Dendritic cell treated with granulocyte-macrophage colony-stimulating factor and Interleukin-4, amounts not matched to agents 40 ng/mL and 50 ng/mL, for 4 days (primary cell): ENCODE measurements around the gene FAM219B.
"Not testable (repeated sequence)": the region's sequence is repeated elsewhere in the genome, so short reads cannot be mapped to it uniquely, and the experiment has no call there.

ENCODE experiments used
- H3K27ac Mint-ChIP-seq: one replicate; pipeline ENCODE4 v1.8.0; 2022; ENCODE audit warnings: mild to moderate bottlenecking, mixed read lengths
- H3K27me3 Mint-ChIP-seq: one replicate; pipeline ENCODE4 v1.8.0; 2022; ENCODE audit warnings: mild to moderate bottlenecking, mixed read lengths
- H3K36me3 Mint-ChIP-seq: one replicate; pipeline ENCODE4 v1.8.0; 2022; ENCODE audit warnings: low read depth, mixed read lengths
- H3K4me1 Mint-ChIP-seq: one replicate; pipeline ENCODE4 v1.8.0; 2022; ENCODE audit warnings: low read depth, mixed read lengths
- H3K4me3 Mint-ChIP-seq: one replicate; pipeline ENCODE4 v1.8.0; 2022; ENCODE audit warnings: mild to moderate bottlenecking, moderate library complexity, mixed read lengths
- H3K9me3 Mint-ChIP-seq: one replicate; pipeline ENCODE4 v1.8.0; 2022; ENCODE audit warnings: mixed read lengths
- intact Hi-C: fragments of 100-400 bp; cut with micrococcal nuclease; formaldehyde crosslinking; loops from one replicate; pipeline ENCODE4 v1.15.0; 2022

FAM219B gene

DNA sequence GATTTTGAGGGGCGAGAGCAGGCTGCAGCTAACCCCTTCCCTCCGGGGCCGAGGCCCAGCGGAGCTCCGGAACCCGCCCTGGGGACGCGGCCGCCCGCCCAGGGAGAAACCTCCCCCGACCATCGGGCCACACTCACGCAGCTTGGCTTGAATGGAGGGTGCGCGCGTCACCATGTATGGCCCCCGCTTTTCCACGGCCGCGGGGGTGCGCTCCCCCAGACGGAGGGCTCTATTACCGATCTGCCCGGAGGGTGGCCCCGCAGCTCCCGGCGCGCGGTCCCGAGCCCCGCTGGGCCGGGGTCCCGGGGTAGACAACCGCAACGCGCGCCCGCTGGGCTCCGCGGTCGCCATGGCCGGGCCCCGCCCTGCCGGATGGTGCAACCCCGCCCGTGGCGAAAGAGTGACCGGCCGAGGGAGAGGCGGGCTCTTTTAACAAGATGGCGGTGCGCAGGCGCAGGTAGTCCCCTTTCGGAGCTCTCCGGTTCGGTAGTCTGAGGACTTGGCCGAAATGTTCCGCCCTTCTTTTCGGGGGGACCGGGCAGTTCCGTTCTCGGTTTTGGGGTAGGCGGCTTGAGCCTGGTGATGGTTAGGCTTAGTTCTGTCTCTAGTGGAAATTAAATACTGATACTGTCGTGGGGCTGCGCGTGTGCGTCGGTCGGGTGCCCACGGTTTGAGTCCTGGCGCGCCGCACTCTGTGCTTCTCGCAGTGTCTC, at the start of gene FAM219B:
Gene FAM219B, minus strand, starts transcription at position 402 of the 713 bp plus-strand sequence. Its CDS starts 51 bp downstream, at position 351.
- peaks cover 56% of the 10 kb centered on the region for H3K36me3 Mint-ChIP-seq
- H3K27me3 Mint-ChIP-seq = no peaks in the 10 kb centered on the region
- H3K4me1 Mint-ChIP-seq = peaks cover 49% of the 10 kb centered on the region
- peak within 1 kb of the TSS; percentile 87 for H3K27ac Mint-ChIP-seq
- intact Hi-C loops = loop anchor here (1.0 kb wide), 1 partner anchor 63 kb away; the partner anchor contains the start of gene ULK3
- peak within 1 kb of the TSS; percentile 91 for H3K4me3 Mint-ChIP-seq
- H3K9me3 Mint-ChIP-seq = no peaks in the 10 kb centered on the region

DNA sequence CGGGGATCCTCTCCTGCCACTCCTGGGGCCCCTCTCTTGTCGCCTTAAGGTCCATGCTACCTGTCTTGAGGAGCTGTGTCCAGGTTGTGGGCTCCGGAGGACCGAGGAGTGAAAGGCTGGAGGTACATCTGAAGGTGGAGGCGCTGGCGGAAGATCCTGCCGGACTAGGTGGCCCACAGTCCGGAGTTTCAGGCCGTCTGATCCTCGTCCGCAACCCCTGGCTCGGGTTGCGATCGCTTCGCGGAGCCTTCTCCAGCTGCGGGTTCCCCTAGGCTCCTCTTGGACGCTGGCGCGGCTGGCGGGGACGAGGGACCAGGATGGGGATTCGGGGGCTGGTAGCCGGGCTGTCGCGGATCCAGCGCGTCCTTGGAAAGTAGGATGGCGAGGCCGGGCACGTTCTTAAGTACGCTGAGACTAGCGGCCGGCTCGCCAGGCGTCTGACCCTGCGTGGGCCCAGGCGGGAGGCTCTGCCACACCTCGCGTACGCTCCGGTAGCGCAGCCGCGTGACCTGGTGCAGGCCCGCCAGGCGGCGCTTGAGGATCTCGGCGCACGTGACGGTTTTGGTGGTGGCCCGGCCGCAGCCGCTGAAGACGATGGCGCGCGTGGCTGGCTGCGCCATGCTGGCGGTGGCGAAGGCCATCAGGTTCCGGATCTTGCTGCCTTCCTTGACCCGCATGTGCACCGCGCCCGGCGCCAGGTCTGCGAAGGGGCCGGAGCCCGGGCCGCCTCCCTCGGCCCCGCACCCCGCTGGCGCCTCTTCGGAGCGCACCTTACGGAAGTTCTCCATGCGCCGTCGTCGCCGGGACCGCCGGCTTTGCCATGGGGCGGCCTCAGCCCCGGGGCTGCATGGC, 49.4 kb upstream of the FAM219B start:
- peaks cover 49% of the 10 kb centered on the region for H3K4me1 Mint-ChIP-seq
- H3K9me3 Mint-ChIP-seq = no peaks in the 10 kb centered on the region
- H3K36me3 Mint-ChIP-seq = no peaks in the 10 kb centered on the region
- H3K27me3 Mint-ChIP-seq = peaks cover 55% of the 10 kb centered on the region
- intact Hi-C loops = loop anchor here (2.0 to 10.0 kb wide), 2 partner anchors 69 to 249 kb away; partner anchors contain the start of gene PPCDC
- peak overlapping the region; percentile 74 for H3K4me3 Mint-ChIP-seq
- peak overlapping the region; percentile 71 for H3K27ac Mint-ChIP-seq

- Mint-ChIP-seq H3K4me3 (peak overlapping the region; percentile 74), H3K36me3 (no peaks in the 10 kb centered on the region), H3K27me3 (peaks cover 45% of the 10 kb centered on the region), H3K9me3 (no peaks in the 10 kb centered on the region), H3K4me1 (peaks cover 54% of the 10 kb centered on the region), H3K27ac (peak overlapping the region; percentile 71)
- intact Hi-C loops = loop anchor here (10.0 kb wide), 1 partner anchor 70 kb away; the partner anchor contains the start of gene PPCDC
Observed at GRCh38 chr15:74955017-74955416, 48.4 kb upstream of the FAM219B start.

DNA sequence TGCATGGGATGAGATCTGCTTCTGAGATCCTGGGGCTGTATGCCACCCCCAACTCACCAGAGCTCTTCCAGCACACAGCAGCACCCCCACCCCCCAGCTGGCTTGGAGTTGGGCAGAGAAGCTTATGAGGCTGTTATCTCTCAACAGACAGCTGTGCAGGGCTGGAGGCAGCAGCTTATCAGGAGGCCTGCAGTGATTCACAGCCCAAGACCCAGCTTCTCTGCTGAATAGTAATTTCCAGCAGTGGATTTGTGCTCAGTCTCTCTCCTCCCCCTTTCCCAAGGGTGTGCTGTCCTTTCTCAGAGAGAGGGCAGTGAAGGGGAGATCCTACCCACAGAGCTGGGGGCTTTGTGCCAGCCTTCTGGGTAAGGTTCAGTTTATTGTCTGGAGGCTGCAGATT, 47.9 kb upstream of the FAM219B start:
- Mint-ChIP-seq H3K4me1 (peaks cover 52% of the 10 kb centered on the region), H3K27me3 (peaks cover 40% of the 10 kb centered on the region), H3K9me3 (no peaks in the 10 kb centered on the region), H3K27ac (no peak overlapping the region), H3K36me3 (no peaks in the 10 kb centered on the region), H3K4me3 (peak overlapping the region; percentile 74)
- intact Hi-C loops = loop anchor here (5.0 to 10.0 kb wide), 3 partner anchors 70 to 317 kb away; partner anchors contain the start of gene PPCDC

DNA sequence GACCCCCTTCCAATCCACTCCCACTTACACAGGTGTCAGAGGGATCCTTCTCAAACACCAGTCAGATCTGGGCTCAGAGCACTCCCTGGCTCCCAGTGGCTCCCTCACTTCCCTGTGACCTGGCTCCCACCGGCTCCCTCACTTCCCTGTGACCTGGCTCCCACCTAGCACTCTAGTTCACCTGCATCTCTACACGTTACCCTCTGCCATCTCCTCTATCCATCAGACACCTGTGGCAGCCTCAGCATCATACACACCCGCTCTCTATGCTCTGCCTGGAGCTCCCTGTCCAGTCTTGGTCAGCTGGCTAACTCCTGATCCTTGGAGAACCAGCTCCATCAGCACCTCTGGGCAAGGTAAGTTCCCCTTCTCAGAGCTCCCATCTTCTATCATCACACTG, 44.4 kb upstream of the FAM219B start:
- intact Hi-C loops = loop anchor here (5.0 to 10.0 kb wide), 3 partner anchors 74 to 314 kb away; partner anchors contain the start of gene PPCDC
- Mint-ChIP-seq H3K27me3 (peaks cover 13% of the 10 kb centered on the region), H3K27ac (no peak overlapping the region)

DNA sequence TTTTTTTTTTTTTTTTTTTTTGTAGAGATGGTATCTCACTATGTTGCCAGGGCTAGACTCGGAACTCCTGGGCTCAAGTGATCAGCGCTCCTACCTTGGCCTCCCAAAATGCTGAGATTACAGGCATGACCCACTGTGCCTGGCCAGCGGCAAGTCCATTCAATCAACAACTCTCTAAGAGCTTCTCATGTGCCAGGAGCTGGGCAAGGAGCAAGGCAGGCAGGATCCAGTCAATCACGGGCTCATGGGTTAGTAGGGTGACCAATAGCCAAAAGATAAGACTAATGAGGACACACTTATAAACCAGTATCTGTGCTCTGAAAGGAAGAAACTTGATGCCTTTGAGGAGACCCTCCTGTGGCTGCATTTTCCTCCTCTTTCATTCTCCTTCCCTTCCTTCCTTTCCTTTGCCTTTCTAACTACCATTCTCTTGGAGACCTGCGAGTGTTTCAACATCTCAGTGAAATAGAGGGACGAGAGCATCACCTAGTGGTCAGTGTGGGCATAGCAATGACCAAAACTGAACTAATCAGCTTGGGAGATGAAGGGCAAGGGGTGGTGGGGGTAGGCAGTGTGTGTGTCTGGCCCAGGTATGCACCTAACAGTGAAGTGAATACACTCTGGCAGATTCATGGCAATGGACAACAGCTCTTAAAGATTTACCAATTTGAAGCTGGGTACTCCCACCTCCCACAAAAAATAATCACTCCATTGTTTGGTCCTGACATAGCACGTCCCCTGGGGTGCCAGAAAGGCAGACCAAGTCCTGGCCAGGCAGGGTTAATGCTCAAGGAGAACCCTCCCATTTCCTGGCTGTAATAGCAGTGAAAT, 43.6 kb upstream of the FAM219B start:
- H3K27ac Mint-ChIP-seq = no peak overlapping the region
- intact Hi-C loops = loop anchor here (5.0 to 10.0 kb wide), 3 partner anchors 75 to 313 kb away; partner anchors contain the start of gene PPCDC

More for the DNA sequence above, 44.4 kb upstream of the FAM219B start:
- peaks cover 28% of the 10 kb centered on the region for H3K4me1 Mint-ChIP-seq
- no peak overlapping the region for H3K4me3 Mint-ChIP-seq
- no peaks in the 10 kb centered on the region for H3K36me3 Mint-ChIP-seq
- H3K9me3 Mint-ChIP-seq = no peaks in the 10 kb centered on the region

DNA sequence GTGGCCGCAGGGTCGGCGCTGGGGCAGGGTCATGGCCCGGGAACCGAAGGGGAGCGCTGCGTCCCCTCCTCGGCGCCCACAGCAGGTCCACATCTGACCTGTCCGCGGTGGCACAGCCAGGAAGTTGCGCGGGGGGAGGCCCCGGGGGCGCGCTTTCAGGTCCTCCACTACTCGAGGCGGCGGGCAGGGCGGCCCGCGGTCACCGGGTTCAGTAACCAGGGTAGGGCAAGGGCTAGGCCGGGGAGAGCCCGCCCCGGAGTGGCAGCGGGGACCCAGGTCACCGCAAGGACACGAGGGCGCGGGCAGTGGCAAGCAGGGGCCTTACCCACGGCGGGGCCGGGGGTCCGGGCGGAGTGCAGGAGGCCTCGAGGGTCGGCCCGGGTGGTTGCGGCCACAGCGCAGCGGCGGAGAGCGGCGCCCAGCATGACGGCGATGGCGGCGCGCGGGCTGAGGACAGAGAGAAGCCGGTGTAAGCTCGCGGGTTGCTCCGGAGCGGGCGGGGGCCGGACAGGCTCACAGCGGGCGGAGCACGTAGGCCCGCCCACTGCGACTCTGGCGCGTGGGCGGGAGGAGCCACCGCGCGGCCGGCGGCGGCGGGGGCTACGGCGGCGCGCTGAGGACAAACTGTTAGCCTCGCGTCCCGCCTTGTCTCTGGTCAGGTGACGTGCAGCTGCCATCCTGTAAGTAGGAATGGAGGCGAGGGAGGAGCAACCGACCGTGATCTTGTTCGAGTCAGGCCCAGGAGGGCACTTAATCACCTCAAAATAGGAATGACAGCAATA, 31.1 kb upstream of the FAM219B start, which contains the start of gene COX5A:
Gene COX5A, minus strand, starts transcription at position 484 of the 782 bp plus-strand sequence. Its CDS starts 59 bp downstream, at position 425.
- H3K27me3 Mint-ChIP-seq = peaks cover 1% of the 10 kb centered on the region
- intact Hi-C loops = loop anchor here (5.0 kb wide), 3 partner anchors 35 to 160 kb away; partner anchors contain the start of gene ULK3
- H3K4me1 Mint-ChIP-seq = peaks cover 20% of the 10 kb centered on the region
- H3K4me3 Mint-ChIP-seq = peak within 1 kb of the TSS; percentile 85
- H3K36me3 Mint-ChIP-seq = peaks cover 23% of the 10 kb centered on the region
- no peaks in the 10 kb centered on the region for H3K9me3 Mint-ChIP-seq
- H3K27ac Mint-ChIP-seq = peak within 1 kb of the TSS; percentile 88

More for the DNA sequence above, 43.6 kb upstream of the FAM219B start:
- Mint-ChIP-seq H3K4me3 (no peak overlapping the region), H3K4me1 (peaks cover 21% of the 10 kb centered on the region), H3K9me3 (no peaks in the 10 kb centered on the region), H3K36me3 (no peaks in the 10 kb centered on the region), H3K27me3 (peaks cover 6% of the 10 kb centered on the region)

DNA sequence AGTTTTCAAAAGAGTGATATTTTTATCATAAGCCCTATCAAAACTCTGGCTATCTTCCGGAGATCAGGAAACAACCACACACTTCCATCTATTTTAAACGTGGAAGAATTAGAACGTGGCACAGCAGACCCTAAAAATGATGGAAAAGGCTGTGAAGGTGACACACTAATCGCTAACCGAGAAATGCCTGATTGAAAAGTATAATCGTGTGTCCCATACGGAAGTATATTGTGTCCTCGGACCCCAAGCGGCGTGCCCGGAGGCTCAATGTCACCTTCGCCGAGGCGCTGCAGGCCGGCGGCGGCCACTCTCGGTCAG, 30.6 kb upstream of the FAM219B start:
- Mint-ChIP-seq H3K27me3 (peaks cover under 1% of the 10 kb centered on the region), H3K9me3 (no peaks in the 10 kb centered on the region), H3K4me1 (peaks cover 20% of the 10 kb centered on the region), H3K36me3 (peaks cover 23% of the 10 kb centered on the region), H3K27ac (peak overlapping the region; percentile 88), H3K4me3 (peak overlapping the region; percentile 85)
- intact Hi-C loops = loop anchor here (5.0 kb wide), 3 partner anchors 35 to 160 kb away; partner anchors contain the start of gene ULK3

DNA sequence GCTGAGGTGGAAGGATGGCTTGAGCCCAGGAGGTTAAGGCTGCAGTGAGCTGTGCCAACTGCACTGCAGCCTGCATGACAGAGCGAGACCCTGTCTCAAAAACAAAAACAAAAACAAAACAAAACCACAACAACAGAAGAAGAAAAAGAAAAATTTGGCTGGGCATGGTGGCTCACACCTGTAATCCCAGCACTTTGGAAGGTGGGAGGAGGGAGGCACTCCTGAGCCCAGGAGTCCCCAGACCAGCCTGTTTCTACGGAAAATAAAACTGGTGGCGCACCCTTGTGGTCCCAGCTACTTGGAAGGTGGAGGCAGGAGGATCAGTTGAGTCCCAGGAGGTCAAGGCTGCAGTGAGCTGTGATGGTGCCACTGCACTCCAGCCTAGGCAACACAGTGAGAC, 28.5 kb upstream of the FAM219B start:
- intact Hi-C loops = loop anchor here (5.0 kb wide), 3 partner anchors 33 to 158 kb away; partner anchors contain the start of gene ULK3
- not testable (repeated sequence) for H3K27me3 Mint-ChIP-seq, H3K4me3 Mint-ChIP-seq, H3K9me3 Mint-ChIP-seq
- Mint-ChIP-seq H3K4me1 (peaks cover 20% of the 10 kb centered on the region), H3K36me3 (peaks cover 41% of the 10 kb centered on the region), H3K27ac (peak overlapping the region; percentile 40)

DNA sequence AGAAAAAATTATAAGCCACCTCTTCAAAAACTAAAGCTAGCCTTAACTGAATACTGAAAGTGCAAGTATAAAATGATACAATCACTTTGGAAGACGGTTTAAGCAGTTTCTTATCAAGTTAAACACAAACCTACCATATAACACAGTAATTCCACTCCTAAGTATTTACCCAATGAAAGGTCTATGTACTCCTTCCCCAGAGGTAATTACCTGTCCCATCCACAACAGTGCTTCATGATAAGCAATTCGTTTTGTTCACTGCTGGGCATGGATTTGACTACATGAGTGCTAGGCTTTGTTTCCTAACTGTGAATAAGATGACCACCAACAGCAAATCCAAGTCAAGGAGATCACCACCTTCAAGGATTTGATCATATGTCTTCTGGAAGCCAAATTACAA, 26.9 kb upstream of the FAM219B start:
- peaks cover 55% of the 10 kb centered on the region for H3K36me3 Mint-ChIP-seq
- H3K9me3 Mint-ChIP-seq = no peaks in the 10 kb centered on the region
- peaks cover 20% of the 10 kb centered on the region for H3K4me1 Mint-ChIP-seq
- intact Hi-C loops = no loop called here
- no peaks in the 10 kb centered on the region for H3K27me3 Mint-ChIP-seq
- H3K4me3 Mint-ChIP-seq = no peak overlapping the region
- H3K27ac Mint-ChIP-seq = no peak overlapping the region

- Mint-ChIP-seq H3K9me3 (no peaks in the 10 kb centered on the region), H3K27me3 (no peaks in the 10 kb centered on the region), H3K4me1 (no peaks in the 10 kb centered on the region), H3K4me3 (no peak overlapping the region), H3K36me3 (peaks cover 75% of the 10 kb centered on the region), H3K27ac (no peak overlapping the region)
- intact Hi-C loops = no loop called here
Observed at GRCh38 chr15:74928771-74929198, 22.1 kb upstream of the FAM219B start.

DNA sequence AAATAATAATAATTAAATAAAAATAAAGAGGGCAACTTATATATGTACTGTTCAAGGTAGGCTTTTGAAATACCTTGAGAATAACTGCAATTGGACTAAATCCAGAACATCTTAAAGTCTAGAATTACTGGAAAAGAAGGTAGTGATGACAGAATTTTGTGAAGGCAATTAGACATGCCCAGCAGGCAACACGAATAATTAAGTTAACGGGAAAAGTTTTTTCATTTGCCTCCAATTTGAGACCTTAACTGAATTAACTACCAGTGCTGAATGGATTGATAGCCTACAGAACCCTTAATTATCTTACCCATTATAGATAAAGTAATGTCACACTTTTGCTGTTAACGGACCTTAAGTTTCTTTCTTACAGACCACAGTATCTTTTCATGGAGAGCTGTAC, 17.9 kb upstream of the FAM219B start:
- H3K9me3 Mint-ChIP-seq = no peaks in the 10 kb centered on the region
- no peaks in the 10 kb centered on the region for H3K4me1 Mint-ChIP-seq
- peaks cover 93% of the 10 kb centered on the region for H3K36me3 Mint-ChIP-seq
- H3K27me3 Mint-ChIP-seq = no peaks in the 10 kb centered on the region
- intact Hi-C loops = no loop called here
- H3K27ac Mint-ChIP-seq = no peak overlapping the region
- H3K4me3 Mint-ChIP-seq = no peak overlapping the region
